ENCODE measurements around the gene ATP6V1B1.

GRCh38 chr2:70901227-70902066 is 34.3 kb upstream of the ATP6V1B1 start:
- TF ChIP-seq POLR2A (IDR thresholded peaks at IDR 0.05) (no peak), CTCF (IDR thresholded peaks at IDR 0.05) (no peak)
